Measurements from ENCODE around the gene SLC39A6. TPM values are rescaled to one million over a fixed set of nuclear protein-coding genes. Genes with fewer than 3 reads are reported as not detected.

SLC39A6 gene
- polyA plus RNA-seq (2011; rRNA removed): 63.8 and 68.0 TPM in 2 replicates
- 30.8 and 39.0 TPM in 2 replicates for polyA plus RNA-seq (2012; cell fraction: cytosol; rRNA removed)
- 23.6 and 28.9 TPM in 2 replicates for polyA plus RNA-seq (2012; cell fraction: nucleus; rRNA removed)
- polyA plus RNA-seq (2017; fragmentation: RNase III; extraction: RNeasy Plus Mini Kit Qiagen cat#74134 plus additional on column Dnase treatment): 49.1 to 50.8 TPM (median 50.5 TPM) in 3 replicates
- polyA minus RNA-seq (2011; rRNA and poly(A)+ RNA removed): 50.1 and 54.6 TPM in 2 replicates

GRCh38 chr18:36129300-36130038 is at the start of gene SLC39A6, which contains the start of gene ELP2:
TSS of gene SLC39A6 (minus strand) at chr18:36129340. CDS start at chr18:36127007, 2,333 bp downstream.
TSS of gene ELP2 (plus strand) at chr18:36129899. CDS start at chr18:36129934, 35 bp downstream.
- peaks cover 13% of the 10 kb centered on the region; the same call in 2 of the 3 replicates for H3K4me1 ChIP-seq
- no peak for FAIRE-seq
- ChIA-PET POLR2A (interaction anchor here (1.3 kb wide), 2 partner anchors 29 to 57 kb away, joined by 3 read pairs; partner anchors contain the start of gene MOCOS), CTCF (interaction anchor here (0.8 to 1.2 kb wide), 5 partner anchors 9 to 44 kb away, joined by 3 to 5 read pairs (median 4); no protein-coding TSS in a partner anchor)
- TF ChIP-seq ZC3H11A (IDR thresholded peaks at IDR 0.05) (no peak), FOXS1 (CRISPR knock-in tag; IDR thresholded peaks at IDR 0.05) (no peak), MAX (IDR thresholded peaks at IDR 0.05) (peak; percentile 79), EP300 (IDR thresholded peaks at IDR 0.05) (no peak), POLR2AphosphoS2 (conservative IDR thresholded peaks at IDR 0.05; ENCODE audit: low read length) (no peak), PBX3 (IDR thresholded peaks at IDR 0.05) (0 out of 2 replicates have a peak, but pooled peaks have one; percentile 49), TP53 (CRISPR knock-in tag; IDR thresholded peaks at IDR 0.05) (no peak), USF2 (IDR thresholded peaks at IDR 0.05) (no peak), HOXB13 (CRISPR knock-in tag; IDR thresholded peaks at IDR 0.05; ENCODE audit: low read depth) (no peak), KDM5A (IDR thresholded peaks at IDR 0.05) (peak; percentile 64; the same call in 1 of the 2 replicates), MAZ (IDR thresholded peaks at IDR 0.05; ENCODE audit: borderline replicate concordance, low read depth, low read length) (no peak), BCL3 (IDR thresholded peaks at IDR 0.05) (peak; percentile 50; the same call in 1 of the 3 replicates), CEBPB (IDR thresholded peaks at IDR 0.05) (no peak), JUN (IDR thresholded peaks at IDR 0.05) (peak; percentile 51 to 61; a peak in 3 of 5 replicates), PHF8 (IDR thresholded peaks at IDR 0.05; ENCODE audit: borderline replicate concordance, low read depth) (peak; percentile 97), ESRRA (IDR thresholded peaks at IDR 0.05; ENCODE audit: borderline replicate concordance, low read length) (no peak), POLR2A (IDR thresholded peaks at IDR 0.05; ENCODE audit: low read length) (peak; percentile 73), MYC (IDR thresholded peaks at IDR 0.05; ENCODE audit: borderline replicate concordance, low read length) (peak; percentile 62), CBX8 (IDR thresholded peaks at IDR 0.05) (no peak), CHD2 (IDR thresholded peaks at IDR 0.05; ENCODE audit: low read length, partially characterized antibody) (no peak), NFE2L2 (conservative IDR thresholded peaks at IDR 0.05; ENCODE audit: low read length) (no peak), SREBF2 (IDR thresholded peaks at IDR 0.05) (no peak), HMGXB4 (CRISPR knock-in tag; IDR thresholded peaks at IDR 0.05; ENCODE audit: borderline replicate concordance) (no peak), NPAS2 (CRISPR knock-in tag; IDR thresholded peaks at IDR 0.05; ENCODE audit: borderline replicate concordance) (no peak), ATOH8 (CRISPR knock-in tag; IDR thresholded peaks at IDR 0.05; ENCODE audit: low read depth) (no peak), MAFK (IDR thresholded peaks at IDR 0.05; ENCODE audit: partially characterized antibody) (no peak), TFCP2L1 (CRISPR knock-in tag; IDR thresholded peaks at IDR 0.05) (no peak), GATA3 (IDR thresholded peaks at IDR 0.05; ENCODE audit: borderline replicate concordance) (no peak), E2F6 (IDR thresholded peaks at IDR 0.05; ENCODE audit: borderline replicate concordance, low read depth) (peak; percentile 52; the same call in 1 of the 2 replicates)
- 1% methylated on average over 16 of the region's 69 CpGs for WGBS (ENCODE audit: missing lambda C conversion rate)
- peak; percentile 83 to 90 for DNase-seq (ENCODE audit: low read depth in 1 of 2, low spot score in 1 of 2)
- peak within 1 kb of the TSS; percentile 86 for H3K4me3 ChIP-seq
- peak within 1 kb of the TSS; percentile 98 to 100 for H3K27ac ChIP-seq
- peak within 1 kb of the TSS; percentile 95 for H3K4me2 ChIP-seq
- peak; percentile 98 for ATAC-seq
- no peaks in the 10 kb centered on the region for H3K9me3 ChIP-seq

Measured in A549 (cell line).